ENCODE measurements around the gene STON1.

Gene STON1

GRCh38 chr2:48507111-48507510, 22.8 kb upstream of the STON1 start:
- H2AFZ ChIP-seq (ENCODE audit: low read length): no peak overlapping the region
- no peaks in the 10 kb centered on the region for H3K9me3 ChIP-seq (replicated peaks; ENCODE audit: insufficient read depth, low read length)
- no peaks in the 10 kb centered on the region for H3K79me2 ChIP-seq (ENCODE audit: low read length)
- no peaks in the 10 kb centered on the region for H3K9me2 ChIP-seq (replicated peaks; ENCODE audit: insufficient read depth, low read length)
- no peak overlapping the region for H3K4me2 ChIP-seq (ENCODE audit: low read depth, low read length)
- no peak overlapping the region for H3K27ac ChIP-seq (ENCODE audit: low read length)
- H3K36me3 ChIP-seq (replicated peaks; ENCODE audit: insufficient read depth, low read length): no peaks in the 10 kb centered on the region
- no peaks in the 10 kb centered on the region for H4K20me1 ChIP-seq (ENCODE audit: insufficient read depth, low read length)
- no peaks in the 10 kb centered on the region for H3F3A ChIP-seq (ENCODE audit: insufficient read depth, low read length)
- no peak overlapping the region for H3K4me3 ChIP-seq (ENCODE audit: low read length)
- DNase-seq: no peak
- H3K27me3 ChIP-seq (replicated peaks; ENCODE audit: insufficient read depth, low read length): no peaks in the 10 kb centered on the region
- H3K4me1 ChIP-seq (ENCODE audit: low read length): no peaks in the 10 kb centered on the region
- no peak overlapping the region for H3K9ac ChIP-seq (ENCODE audit: low read length)
- TF ChIP-seq, protein P1, sequence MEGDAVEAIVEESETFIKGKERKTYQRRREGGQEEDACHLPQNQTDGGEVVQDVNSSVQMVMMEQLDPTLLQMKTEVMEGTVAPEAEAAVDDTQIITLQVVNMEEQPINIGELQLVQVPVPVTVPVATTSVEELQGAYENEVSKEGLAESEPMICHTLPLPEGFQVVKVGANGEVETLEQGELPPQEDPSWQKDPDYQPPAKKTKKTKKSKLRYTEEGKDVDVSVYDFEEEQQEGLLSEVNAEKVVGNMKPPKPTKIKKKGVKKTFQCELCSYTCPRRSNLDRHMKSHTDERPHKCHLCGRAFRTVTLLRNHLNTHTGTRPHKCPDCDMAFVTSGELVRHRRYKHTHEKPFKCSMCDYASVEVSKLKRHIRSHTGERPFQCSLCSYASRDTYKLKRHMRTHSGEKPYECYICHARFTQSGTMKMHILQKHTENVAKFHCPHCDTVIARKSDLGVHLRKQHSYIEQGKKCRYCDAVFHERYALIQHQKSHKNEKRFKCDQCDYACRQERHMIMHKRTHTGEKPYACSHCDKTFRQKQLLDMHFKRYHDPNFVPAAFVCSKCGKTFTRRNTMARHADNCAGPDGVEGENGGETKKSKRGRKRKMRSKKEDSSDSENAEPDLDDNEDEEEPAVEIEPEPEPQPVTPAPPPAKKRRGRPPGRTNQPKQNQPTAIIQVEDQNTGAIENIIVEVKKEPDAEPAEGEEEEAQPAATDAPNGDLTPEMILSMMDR (IDR thresholded peaks at IDR 0.05; ENCODE audit: low read length): no peak
- no peak for TF ChIP-seq EZH2phosphoT487 (IDR thresholded peaks at IDR 0.05; ENCODE audit: low read length)
- TF ChIP-seq EZH2 (optimal IDR thresholded peaks at IDR 0.05; ENCODE audit: low read depth, low read length): no peak

DNA sequence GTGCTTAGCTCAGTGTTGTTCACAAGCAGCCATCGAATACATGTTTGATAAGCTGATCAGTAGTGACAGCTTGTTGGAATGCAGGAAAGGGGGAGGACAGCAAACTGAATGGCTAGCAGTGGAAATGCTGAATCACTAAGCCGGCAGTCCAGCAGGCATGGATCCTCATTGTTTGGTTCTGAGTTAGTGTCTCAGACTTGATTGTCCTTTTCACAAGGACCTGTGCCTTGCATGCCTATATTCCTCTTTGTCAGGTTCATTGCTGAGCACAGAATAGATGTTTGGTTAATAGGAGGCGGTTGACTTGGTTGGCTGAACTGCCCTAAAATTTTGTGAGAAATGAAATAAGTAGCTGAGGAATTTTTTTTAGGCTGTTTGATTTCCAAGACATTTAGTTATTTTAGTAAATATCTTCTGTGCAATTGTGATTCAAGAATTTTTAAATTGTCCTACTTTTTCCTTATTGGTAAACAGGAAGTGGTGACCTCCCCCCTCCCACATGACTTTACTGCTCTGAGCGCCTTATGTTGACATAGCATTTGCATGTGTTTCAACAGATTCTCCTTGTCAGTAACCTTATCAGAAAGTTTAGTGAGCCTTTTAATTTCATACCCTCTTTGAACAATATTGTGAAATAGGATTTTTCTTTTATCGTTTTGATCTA, 21.4 kb upstream of the STON1 start:
- no peaks in the 10 kb centered on the region for H3K9me3 ChIP-seq (replicated peaks; ENCODE audit: insufficient read depth, low read length)
- TF ChIP-seq, protein P1 (IDR thresholded peaks at IDR 0.05; ENCODE audit: low read length): no peak
- no peak for TF ChIP-seq EZH2phosphoT487 (IDR thresholded peaks at IDR 0.05; ENCODE audit: low read length)
- H3K4me2 ChIP-seq (ENCODE audit: low read depth, low read length): no peak overlapping the region
- no peak overlapping the region for H3K4me3 ChIP-seq (ENCODE audit: low read length)
- no peaks in the 10 kb centered on the region for H3F3A ChIP-seq (ENCODE audit: insufficient read depth, low read length)
- no peak overlapping the region for H2AFZ ChIP-seq (ENCODE audit: low read length)
- no peaks in the 10 kb centered on the region for H3K79me2 ChIP-seq (ENCODE audit: low read length)
- H3K4me1 ChIP-seq (ENCODE audit: low read length): no peaks in the 10 kb centered on the region
- H4K20me1 ChIP-seq (ENCODE audit: insufficient read depth, low read length): no peaks in the 10 kb centered on the region
- DNase-seq: no peak
- no peaks in the 10 kb centered on the region for H3K27me3 ChIP-seq (replicated peaks; ENCODE audit: insufficient read depth, low read length)
- no peaks in the 10 kb centered on the region for H3K36me3 ChIP-seq (replicated peaks; ENCODE audit: insufficient read depth, low read length)
- H3K9me2 ChIP-seq (replicated peaks; ENCODE audit: insufficient read depth, low read length): no peaks in the 10 kb centered on the region
- no peak overlapping the region for H3K27ac ChIP-seq (ENCODE audit: low read length)
- no peak overlapping the region for H3K9ac ChIP-seq (ENCODE audit: low read length)

DNA sequence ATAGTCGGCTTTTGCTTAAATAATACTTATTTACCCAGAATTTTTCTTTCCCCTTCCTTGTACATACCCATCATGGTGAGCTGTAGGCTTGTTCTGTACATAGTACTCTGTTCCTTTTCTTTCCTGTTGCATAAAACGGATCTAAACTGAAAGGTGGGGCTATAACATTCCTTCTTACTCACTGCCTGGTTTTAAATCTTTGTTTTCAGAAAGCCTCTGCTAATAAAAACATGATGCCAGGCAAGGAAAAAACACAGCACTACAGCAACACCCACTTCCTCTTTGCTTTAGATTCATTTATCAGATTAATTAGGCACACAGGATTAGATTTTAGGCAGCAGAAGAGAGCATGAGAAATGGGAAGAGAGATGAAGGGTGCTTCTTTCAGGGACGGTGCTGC, 19.6 kb upstream of the STON1 start:
- H3K9ac ChIP-seq (ENCODE audit: low read length): no peak overlapping the region

More for the DNA sequence above, 19.6 kb upstream of the STON1 start:
- Histone ChIP-seq H3K36me3 (replicated peaks; ENCODE audit: insufficient read depth, low read length) (no peaks in the 10 kb centered on the region), H3K4me2 (ENCODE audit: low read depth, low read length) (no peak overlapping the region), H3K4me1 (ENCODE audit: low read length) (no peaks in the 10 kb centered on the region), H3K27me3 (replicated peaks; ENCODE audit: insufficient read depth, low read length) (no peaks in the 10 kb centered on the region), H3K9me3 (replicated peaks; ENCODE audit: insufficient read depth, low read length) (no peaks in the 10 kb centered on the region), H2AFZ (ENCODE audit: low read length) (no peak overlapping the region), H3K79me2 (ENCODE audit: low read length) (no peaks in the 10 kb centered on the region), H3K9me2 (replicated peaks; ENCODE audit: insufficient read depth, low read length) (no peaks in the 10 kb centered on the region), H3K27ac (ENCODE audit: low read length) (no peak overlapping the region), H3F3A (ENCODE audit: insufficient read depth, low read length) (no peaks in the 10 kb centered on the region), H3K4me3 (ENCODE audit: low read length) (no peak overlapping the region), H4K20me1 (ENCODE audit: insufficient read depth, low read length) (no peaks in the 10 kb centered on the region)
- no peak for DNase-seq
- no peak for TF ChIP-seq EZH2phosphoT487 (IDR thresholded peaks at IDR 0.05; ENCODE audit: low read length)
- TF ChIP-seq, protein P1 (IDR thresholded peaks at IDR 0.05; ENCODE audit: low read length): no peak
- no peak for TF ChIP-seq EZH2 (optimal IDR thresholded peaks at IDR 0.05; ENCODE audit: low read depth, low read length)

All from MM.1S (cell line).